Stimulated activated CD4-positive, alpha-beta T cell treated with anti-CD3 and anti-CD28 coated beads, TNF-alpha, amount 100 ng/mL, for 24 hours (primary cell): ENCODE data around the gene LINGO4.

ENCODE experiments used
- DNase-seq, 3 experiments: peaks; one replicate each; pipeline ENCODE4 v3.0.0-alpha.2; 2020; ENCODE audit warnings: low read depth in 3 of 3

Gene LINGO4

GRCh38 chr1:151814426-151814825 lies 9.2 kb upstream of the LINGO4 start:
- no peak for DNase-seq

GRCh38 chr1:151813271-151813977 lies 8.2 kb upstream of the LINGO4 start:
- DNase-seq, result no peak

- no peak for DNase-seq
Observed at GRCh38 chr1:151811181-151811580, 6.0 kb upstream of the LINGO4 start.

- DNase-seq, result no peak
Observed at GRCh38 chr1:151809985-151810556, 4.9 kb upstream of the LINGO4 start.

- DNase-seq, result no peak
Observed at GRCh38 chr1:151809290-151809984, 4.2 kb upstream of the LINGO4 start.

GRCh38 chr1:151807766-151808165 lies 2.5 kb upstream of the LINGO4 start:
- no peak for DNase-seq

- DNase-seq, result no peak
Observed at GRCh38 chr1:151807131-151807530, 1.9 kb upstream of the LINGO4 start.

GRCh38 chr1:151806170-151806569 lies 951 bp upstream of the LINGO4 start:
- DNase-seq, result no peak

GRCh38 chr1:151803915-151804314 lies 1.3 kb downstream of the LINGO4 start:
- no peak for DNase-seq

GRCh38 chr1:151803164-151803563 lies 2.1 kb downstream of the LINGO4 start:
- no peak for DNase-seq

- no peak for DNase-seq
Observed at GRCh38 chr1:151802372-151802771, 2.8 kb downstream of the LINGO4 start.

- no peak for DNase-seq
Observed at GRCh38 chr1:151801846-151802245, 3.4 kb downstream of the LINGO4 start.

- no peak for DNase-seq
Observed at GRCh38 chr1:151801310-151801820, 3.9 kb downstream of the LINGO4 start.

- DNase-seq, result no peak
Observed at GRCh38 chr1:151800830-151801229, 4.4 kb downstream of the LINGO4 start.

- DNase-seq, result no peak
Observed at GRCh38 chr1:151799179-151800022, 5.8 kb downstream of the LINGO4 start.

GRCh38 chr1:151798571-151798970 lies 6.6 kb downstream of the LINGO4 start:
- DNase-seq, result no peak

GRCh38 chr1:151790940-151791651 lies 14.1 kb downstream of the LINGO4 start:
- DNase-seq, result no peak

- DNase-seq, result peak; percentile 97 to 98 (median 98)
Observed at GRCh38 chr1:151790071-151790939, 14.9 kb downstream of the LINGO4 start, which contains the start of gene TDRKH. TSS of gene TDRKH (minus strand) at chr1:151790500. CDS start at chr1:151783022, 7,478 bp downstream.

GRCh38 chr1:151787689-151788088 lies 17.5 kb downstream of the LINGO4 start:
- no peak for DNase-seq

GRCh38 chr1:151783796-151784195 lies 21.4 kb downstream of the LINGO4 start:
- no peak for DNase-seq
